Neuronal stem cell (in vitro differentiated cells): ENCODE data around the gene RNLS.

Source experiments
- DNase-seq: peaks from one replicate; pipeline ENCODE4 v3.0.0-alpha.2; 2013; ENCODE audit warnings: low spot score
- H2AFZ ChIP-seq: one replicate; pipeline ENCODE4 v1.6.1; 2013; ENCODE audit warnings: mild to moderate bottlenecking, low read length, inconsistent platforms
- H2AK5ac ChIP-seq: 2 replicates; pipeline ENCODE4 v1.6.1; 2013; ENCODE audit warnings: low read depth, mild to moderate bottlenecking, inconsistent platforms, low read length, moderate library complexity, mixed read lengths
- H2BK120ac ChIP-seq: 2 replicates; pipeline ENCODE4 v1.6.1; 2013; ENCODE audit warnings: low read depth, mild to moderate bottlenecking, inconsistent platforms, low read length, moderate library complexity, mixed read lengths
- H2BK12ac ChIP-seq: one replicate; pipeline ENCODE4 v1.6.1; 2013; ENCODE audit warnings: low read length, inconsistent platforms
- H2BK15ac ChIP-seq: 2 replicates; pipeline ENCODE4 v1.6.1; 2013; ENCODE audit warnings: mild to moderate bottlenecking, low read length, inconsistent platforms, mixed read lengths
- H2BK5ac ChIP-seq: one replicate; pipeline ENCODE4 v1.6.1; 2013; ENCODE audit warnings: inconsistent platforms, mild to moderate bottlenecking, low read length, moderate library complexity
- H3K14ac ChIP-seq: one replicate; pipeline ENCODE4 v1.6.1; 2013; ENCODE audit warnings: low read length, inconsistent platforms
- H3K18ac ChIP-seq: 2 replicates; pipeline ENCODE4 v1.6.1; 2013; ENCODE audit warnings: low read length, inconsistent platforms
- H3K23ac ChIP-seq: 2 replicates; pipeline ENCODE4 v1.6.1; 2013; ENCODE audit warnings: low read depth, mild to moderate bottlenecking, mixed read lengths, low read length, inconsistent platforms; ENCODE audit not compliant: poor library complexity
- H3K27ac ChIP-seq: replicated peaks from 3 replicates; pipeline ENCODE4 v1.5.1; 2013; ENCODE audit warnings: low read length, inconsistent platforms
- H3K27me3 ChIP-seq, 3 experiments: 2 replicates each; pipeline ENCODE4 v1.6.1; 2013; ENCODE audit warnings: low read length in 3 of 3, mild to moderate bottlenecking in 2 of 3, inconsistent platforms in 1 of 3, low read depth in 1 of 3, mixed read lengths in 1 of 3, moderate library complexity in 1 of 3; ENCODE audit not compliant: control insufficient read depth in 3 of 3, insufficient read depth in 3 of 3
- H3K36me3 ChIP-seq, 2 donors: replicated peaks in 1 of 2; 2 replicates each; pipeline ENCODE4 v1.6.1; 2013; ENCODE audit warnings: low read length in 2 of 2; ENCODE audit not compliant: control insufficient read depth in 2 of 2, insufficient read depth in 2 of 2
- H3K4ac ChIP-seq: 2 replicates; pipeline ENCODE4 v1.6.1; 2013; ENCODE audit warnings: inconsistent platforms, mild to moderate bottlenecking, low read length, moderate library complexity
- H3K4me1 ChIP-seq, 2 donors: 1 replicate in 1 of 2; 2 replicates in 1 of 2; pipeline ENCODE4 v1.6.1; 2013; ENCODE audit warnings: low read length in 2 of 2, low read depth in 1 of 2; ENCODE audit not compliant: control insufficient read depth in 2 of 2, insufficient read depth in 1 of 2
- H3K4me2 ChIP-seq: one replicate; pipeline ENCODE4 v1.6.1; 2013; ENCODE audit warnings: mild to moderate bottlenecking, low read length, inconsistent platforms; ENCODE audit not compliant: insufficient read depth, poor library complexity, severe bottlenecking
- H3K4me3 ChIP-seq, 2 donors: 2 replicates each; pipeline ENCODE4 v1.5.1; 2013; ENCODE audit warnings: low read length in 2 of 2, mild to moderate bottlenecking in 2 of 2, inconsistent platforms in 1 of 2, moderate library complexity in 1 of 2
- H3K79me1 ChIP-seq: one replicate; pipeline ENCODE4 v1.6.1; 2013; ENCODE audit warnings: low read depth, mild to moderate bottlenecking, inconsistent platforms, low read length, moderate library complexity
- H3K9ac ChIP-seq: one replicate; pipeline ENCODE4 v1.6.1; 2013; ENCODE audit warnings: mild to moderate bottlenecking, low read depth, low read length, inconsistent platforms; ENCODE audit not compliant: poor library complexity
- H3K9me3 ChIP-seq, 2 donors: replicated peaks in 1 of 2; 2 replicates each; pipeline versions ENCODE3 to v1.6.1; 2013; ENCODE audit warnings: low read length in 2 of 2, mild to moderate bottlenecking in 2 of 2, inconsistent platforms in 1 of 2, low read depth in 1 of 2, mixed read lengths in 1 of 2, moderate library complexity in 1 of 2; ENCODE audit not compliant: control insufficient read depth in 2 of 2, insufficient read depth in 1 of 2
- H4K8ac ChIP-seq: one replicate; pipeline ENCODE4 v1.6.1; 2013; ENCODE audit warnings: low read depth, mild to moderate bottlenecking, inconsistent platforms, low read length, moderate library complexity
- H4K91ac ChIP-seq: one replicate; pipeline ENCODE4 v1.6.1; 2013; ENCODE audit warnings: low read length, low read depth, mild to moderate bottlenecking, inconsistent platforms; ENCODE audit not compliant: poor library complexity
- WGBS, 2 donors: extraction: QIAGEN DNeasy Blood & Tissue Kit; methylation state at CpG; one replicate each; pipeline ENCODE4 v1.1.7; 2013; ENCODE audit warnings: missing lambda C conversion rate in 2 of 2, mixed read lengths in 1 of 2; ENCODE audit not compliant: insufficient read length in 2 of 2, insufficient replicate concordance in 1 of 2; ENCODE audit errors: extremely low coverage in 2 of 2; 5-methylcytosine and 5-hydroxymethylcytosine counted together

RNLS gene

GRCh38 chr10:88618496-88618895 lies 35.4 kb upstream of the RNLS start:
- H2BK120ac ChIP-seq = no peak overlapping the region
- no peak overlapping the region for H3K9ac ChIP-seq
- H3K18ac ChIP-seq = no peak overlapping the region
- H2BK15ac ChIP-seq = no peak overlapping the region
- H4K91ac ChIP-seq = no peak overlapping the region
- WGBS, 2 donors = no CpG with 5 or more reads among the region's 1 CpG
- no peaks in the 10 kb centered on the region for H3K79me1 ChIP-seq
- H2AK5ac ChIP-seq = no peak overlapping the region
- no peak overlapping the region for H3K23ac ChIP-seq
- no peak overlapping the region for H4K8ac ChIP-seq
- H3K14ac ChIP-seq = no peak overlapping the region
- no peaks in the 10 kb centered on the region for H3K36me3 ChIP-seq
- no peak overlapping the region for H3K4ac ChIP-seq
- no peak overlapping the region for H2BK5ac ChIP-seq
- no peak overlapping the region for H3K4me2 ChIP-seq
- peaks cover 0 to 2% (median 0%) of the 10 kb centered on the region in 3 experiments for H3K27me3 ChIP-seq
- H2BK12ac ChIP-seq = no peak overlapping the region
- H3K9me3 ChIP-seq = no peaks in the 10 kb centered on the region
- no peak overlapping the region for H3K4me3 ChIP-seq
- H3K27ac ChIP-seq = no peak overlapping the region
- no peaks in the 10 kb centered on the region for H3K4me1 ChIP-seq
- no peak overlapping the region for H2AFZ ChIP-seq
- DNase-seq = no peak

- Histone ChIP-seq H2BK120ac (no peak overlapping the region), H3K27me3 (peaks cover 0 to 2% (median 0%) of the 10 kb centered on the region in 3 experiments), H4K91ac (no peak overlapping the region), H3K36me3 (no peaks in the 10 kb centered on the region), H3K18ac (no peak overlapping the region), H3K79me1 (no peaks in the 10 kb centered on the region), H2BK12ac (no peak overlapping the region), H2BK5ac (no peak overlapping the region), H2AK5ac (no peak overlapping the region), H3K4me1 (no peaks in the 10 kb centered on the region), H2BK15ac (no peak overlapping the region), H3K4ac (no peak overlapping the region), H3K9me3 (no peaks in the 10 kb centered on the region), H3K4me3 (no peak overlapping the region), H3K23ac (no peak overlapping the region), H3K14ac (no peak overlapping the region), H3K9ac (no peak overlapping the region), H2AFZ (no peak overlapping the region), H4K8ac (no peak overlapping the region), H3K4me2 (no peak overlapping the region), H3K27ac (no peak overlapping the region)
- WGBS, 2 donors = no CpG with 5 or more reads among the region's 1 CpG
- no peak for DNase-seq
Measured at GRCh38 chr10:88617772-88618300, 34.7 kb upstream of the RNLS start.

- Histone ChIP-seq H3K79me1 (no peaks in the 10 kb centered on the region), H2BK5ac (peak overlapping the region; percentile 33), H3K36me3 (no peaks in the 10 kb centered on the region), H4K8ac (no peak overlapping the region), H3K4me1 (no peaks in the 10 kb centered on the region), H3K4me3 (no peak overlapping the region), H3K18ac (peak overlapping the region; percentile 35), H3K23ac (no peak overlapping the region), H3K4me2 (no peak overlapping the region), H4K91ac (no peak overlapping the region), H2BK12ac (no peak overlapping the region), H3K9me3 (no peaks in the 10 kb centered on the region), H3K27ac (no peak overlapping the region), H3K27me3 (peaks cover 0 to 2% (median 0%) of the 10 kb centered on the region in 3 experiments), H3K14ac (no peak overlapping the region), H3K9ac (peak overlapping the region; percentile 50), H2AFZ (no peak overlapping the region), H2AK5ac (no peak overlapping the region), H3K4ac (no peak overlapping the region), H2BK120ac (no peak overlapping the region), H2BK15ac (no peak overlapping the region)
- no CpG with 5 or more reads among the region's 18 CpGs for WGBS, 2 donors
- no peak for DNase-seq
Measured at GRCh38 chr10:88616250-88616977, 33.3 kb upstream of the RNLS start.

GRCh38 chr10:88608780-88609179 lies 25.7 kb upstream of the RNLS start:
- Histone ChIP-seq H3K9me3 (no peaks in the 10 kb centered on the region), H3K4me1 (no peaks in the 10 kb centered on the region), H2AK5ac (no peak overlapping the region), H3K27ac (no peak overlapping the region), H3K18ac (no peak overlapping the region), H2AFZ (no peak overlapping the region), H3K4me3 (no peak overlapping the region), H3K4me2 (no peak overlapping the region), H2BK120ac (no peak overlapping the region), H2BK5ac (no peak overlapping the region), H3K14ac (no peak overlapping the region), H3K4ac (no peak overlapping the region), H3K27me3 (no peaks in the 10 kb centered on the region), H3K23ac (no peak overlapping the region), H3K9ac (no peak overlapping the region), H3K79me1 (no peaks in the 10 kb centered on the region), H2BK15ac (no peak overlapping the region), H4K8ac (no peak overlapping the region), H3K36me3 (no peaks in the 10 kb centered on the region), H4K91ac (no peak overlapping the region), H2BK12ac (no peak overlapping the region)
- WGBS, 2 donors = no CpG with 5 or more reads among the region's 2 CpGs
- DNase-seq = no peak
